ENCODE measurements around the gene PSMD11.

The PSMD11 gene

GRCh38 chr17:32514606-32515005 is 70.3 kb downstream of the PSMD11 start:
- peaks cover 3% of the 10 kb centered on the region for H3K4me1 ChIP-seq (ENCODE audit: insufficient read depth, insufficient read length)
- H3K27me3 ChIP-seq (ENCODE audit: insufficient read depth, insufficient read length): peaks cover 22% of the 10 kb centered on the region
- H3K36me3 ChIP-seq (ENCODE audit: insufficient read depth, insufficient read length, low read length): no peaks in the 10 kb centered on the region
- H3K9me3 ChIP-seq (ENCODE audit: insufficient read depth, low read length): no peaks in the 10 kb centered on the region
- no peak for TF ChIP-seq SUZ12 (IDR thresholded peaks at IDR 0.05; ENCODE audit: extremely low read depth, insufficient read depth, insufficient read length)
- TF ChIP-seq YY1 (IDR thresholded peaks at IDR 0.05; ENCODE audit: insufficient read depth, insufficient read length): no peak
- H3K9ac ChIP-seq (ENCODE audit: insufficient read length, low read depth): no peak overlapping the region
- no peak for DNase-seq (ENCODE audit: low read depth, low spot score)
- no peak overlapping the region for H3K4me3 ChIP-seq (ENCODE audit: insufficient read length, low read depth)

GRCh38 chr17:32515677-32516383 is 71.5 kb downstream of the PSMD11 start:
- no peak overlapping the region for H3K4me3 ChIP-seq (ENCODE audit: insufficient read length, low read depth)
- H3K9me3 ChIP-seq (ENCODE audit: insufficient read depth, low read length): no peaks in the 10 kb centered on the region
- no peak for TF ChIP-seq SUZ12 (IDR thresholded peaks at IDR 0.05; ENCODE audit: extremely low read depth, insufficient read depth, insufficient read length)
- TF ChIP-seq ZNF274 (IDR thresholded peaks at IDR 0.05; ENCODE audit: low read depth, low read length): no peak
- TF ChIP-seq YY1 (IDR thresholded peaks at IDR 0.05; ENCODE audit: insufficient read depth, insufficient read length): no peak
- no peak overlapping the region for H3K9ac ChIP-seq (ENCODE audit: insufficient read length, low read depth)
- DNase-seq (ENCODE audit: low read depth, low spot score): no peak
- no peaks in the 10 kb centered on the region for H3K36me3 ChIP-seq (ENCODE audit: insufficient read depth, insufficient read length, low read length)
- H3K4me1 ChIP-seq (ENCODE audit: insufficient read depth, insufficient read length): peaks cover 8% of the 10 kb centered on the region
- H3K27me3 ChIP-seq (ENCODE audit: insufficient read depth, insufficient read length): peaks cover 22% of the 10 kb centered on the region

GRCh38 chr17:32516450-32516849 is 72.1 kb downstream of the PSMD11 start:
- DNase-seq (ENCODE audit: low read depth, low spot score): peak; percentile 33
- Histone ChIP-seq H3K9me3 (ENCODE audit: insufficient read depth, low read length) (no peaks in the 10 kb centered on the region), H3K4me3 (ENCODE audit: insufficient read length, low read depth) (no peak overlapping the region), H3K4me1 (ENCODE audit: insufficient read depth, insufficient read length) (peaks cover 11% of the 10 kb centered on the region), H3K27me3 (ENCODE audit: insufficient read depth, insufficient read length) (peaks cover 22% of the 10 kb centered on the region), H3K36me3 (ENCODE audit: insufficient read depth, insufficient read length, low read length) (no peaks in the 10 kb centered on the region), H3K9ac (ENCODE audit: insufficient read length, low read depth) (no peak overlapping the region)
- no peak for TF ChIP-seq SUZ12 (IDR thresholded peaks at IDR 0.05; ENCODE audit: extremely low read depth, insufficient read depth, insufficient read length)
- no peak for TF ChIP-seq ZNF274 (IDR thresholded peaks at IDR 0.05; ENCODE audit: low read depth, low read length)
- no peak for TF ChIP-seq YY1 (IDR thresholded peaks at IDR 0.05; ENCODE audit: insufficient read depth, insufficient read length)

- Histone ChIP-seq H3K36me3 (ENCODE audit: insufficient read depth, insufficient read length, low read length) (no peaks in the 10 kb centered on the region), H3K4me3 (ENCODE audit: insufficient read length, low read depth) (no peak overlapping the region), H3K4me1 (ENCODE audit: insufficient read depth, insufficient read length) (peaks cover 11% of the 10 kb centered on the region), H3K9ac (ENCODE audit: insufficient read length, low read depth) (no peak overlapping the region), H3K27me3 (ENCODE audit: insufficient read depth, insufficient read length) (peaks cover 22% of the 10 kb centered on the region), H3K9me3 (ENCODE audit: insufficient read depth, low read length) (no peaks in the 10 kb centered on the region)
- TF ChIP-seq SUZ12 (IDR thresholded peaks at IDR 0.05; ENCODE audit: extremely low read depth, insufficient read depth, insufficient read length) (no peak), YY1 (IDR thresholded peaks at IDR 0.05; ENCODE audit: insufficient read depth, insufficient read length) (no peak), ZNF274 (IDR thresholded peaks at IDR 0.05; ENCODE audit: low read depth, low read length) (no peak)
- DNase-seq (ENCODE audit: low read depth, low spot score): no peak
These were observed 72.8 kb downstream of the PSMD11 start for GRCh38 chr17:32516940-32517701.

GRCh38 chr17:32517982-32518381 is 73.7 kb downstream of the PSMD11 start:
- no peak for TF ChIP-seq ZNF274 (IDR thresholded peaks at IDR 0.05; ENCODE audit: low read depth, low read length)
- TF ChIP-seq YY1 (IDR thresholded peaks at IDR 0.05; ENCODE audit: insufficient read depth, insufficient read length): no peak
- TF ChIP-seq SUZ12 (IDR thresholded peaks at IDR 0.05; ENCODE audit: extremely low read depth, insufficient read depth, insufficient read length): no peak
- no peaks in the 10 kb centered on the region for H3K36me3 ChIP-seq (ENCODE audit: insufficient read depth, insufficient read length, low read length)
- DNase-seq (ENCODE audit: low read depth, low spot score): no peak
- peaks cover 22% of the 10 kb centered on the region for H3K27me3 ChIP-seq (ENCODE audit: insufficient read depth, insufficient read length)
- peaks cover 11% of the 10 kb centered on the region for H3K4me1 ChIP-seq (ENCODE audit: insufficient read depth, insufficient read length)
- H3K9ac ChIP-seq (ENCODE audit: insufficient read length, low read depth): no peak overlapping the region
- no peaks in the 10 kb centered on the region for H3K9me3 ChIP-seq (ENCODE audit: insufficient read depth, low read length)
- H3K4me3 ChIP-seq (ENCODE audit: insufficient read length, low read depth): no peak overlapping the region

GRCh38 chr17:32518646-32519227 is 74.4 kb downstream of the PSMD11 start:
- TF ChIP-seq SUZ12 (IDR thresholded peaks at IDR 0.05; ENCODE audit: extremely low read depth, insufficient read depth, insufficient read length): no peak
- TF ChIP-seq YY1 (IDR thresholded peaks at IDR 0.05; ENCODE audit: insufficient read depth, insufficient read length): no peak
- no peak for TF ChIP-seq ZNF274 (IDR thresholded peaks at IDR 0.05; ENCODE audit: low read depth, low read length)
- Histone ChIP-seq H3K9ac (ENCODE audit: insufficient read length, low read depth) (peak overlapping the region; percentile 79), H3K36me3 (ENCODE audit: insufficient read depth, insufficient read length, low read length) (no peaks in the 10 kb centered on the region), H3K4me1 (ENCODE audit: insufficient read depth, insufficient read length) (peaks cover 12% of the 10 kb centered on the region), H3K9me3 (ENCODE audit: insufficient read depth, low read length) (no peaks in the 10 kb centered on the region), H3K4me3 (ENCODE audit: insufficient read length, low read depth) (peak overlapping the region; percentile 40), H3K27me3 (ENCODE audit: insufficient read depth, insufficient read length) (peaks cover 22% of the 10 kb centered on the region)
- DNase-seq (ENCODE audit: low read depth, low spot score): no peak

Data from NT2/D1 (cell line).